Tibial artery (tissue), 4 donors: Measurements from ENCODE around the gene AK4.
"Not testable (repeated sequence)": the region's sequence is repeated elsewhere in the genome, so short reads cannot be mapped to it uniquely, and the experiment has no call there.

ENCODE experiments used
- DNase-seq, 2 donors: peaks; one replicate each; pipeline ENCODE4 v3.0.0-alpha.2; 2019
- H3K27ac ChIP-seq, 2 donors: fragments of 200-600 bp; sonication (generic) in 1 of 2; 1 replicate in 1 of 2; 2 replicates in 1 of 2; pipeline ENCODE4 v1.5.1; 2018 to 2019; ENCODE audit warnings: mild to moderate bottlenecking in 1 of 2
- H3K27me3 ChIP-seq, 2 donors: fragments of 200-600 bp; sonication (generic) in 1 of 2; one replicate each; pipeline versions ENCODE4 v1.5.1 to v1.6.0; 2016 to 2019
- H3K36me3 ChIP-seq, 3 donors: fragments of 200-600 bp; sonication (generic) in 2 of 3; one replicate each; pipeline ENCODE4 v1.5.1; 2016 to 2019; ENCODE audit warnings: mild to moderate bottlenecking in 2 of 3
- H3K4me1 ChIP-seq, 4 donors: fragments of 200-600 bp; sonication (generic) in 2 of 4; 1 replicate in 3 of 4; 2 replicates in 1 of 4; pipeline ENCODE4 v1.5.1; 2016 to 2019
- H3K4me3 ChIP-seq, 2 donors: fragments of 200-600 bp; sonication (generic) in 1 of 2; 1 replicate in 1 of 2; 2 replicates in 1 of 2; pipeline ENCODE4 v1.5.1; 2018 to 2019; ENCODE audit warnings: mild to moderate bottlenecking in 2 of 2
- H3K9me3 ChIP-seq, 3 donors: fragments of 200-600 bp; sonication (generic) in 1 of 3; one replicate each; pipeline ENCODE4 v1.5.1; 2016 to 2019
- intact Hi-C: fragments of 100-400 bp; cut with DNase I; formaldehyde crosslinking; loops from one replicate; pipeline ENCODE4 v1.15.0; 2023; ENCODE audit warnings: low total_unique reads
- TF ChIP-seq, protein P1 (sequence below), 2 experiments: fragments of 200-600 bp in 1 of 2; fragments of 450-650 bp in 1 of 2; IDR thresholded peaks; one replicate each; pipeline ENCODE4 v1.5.1; 2017 to 2019; ENCODE audit warnings: antibody characterized with exemption in 2 of 2, mild to moderate bottlenecking in 1 of 2, moderate library complexity in 1 of 2

Gene AK4

DNA sequence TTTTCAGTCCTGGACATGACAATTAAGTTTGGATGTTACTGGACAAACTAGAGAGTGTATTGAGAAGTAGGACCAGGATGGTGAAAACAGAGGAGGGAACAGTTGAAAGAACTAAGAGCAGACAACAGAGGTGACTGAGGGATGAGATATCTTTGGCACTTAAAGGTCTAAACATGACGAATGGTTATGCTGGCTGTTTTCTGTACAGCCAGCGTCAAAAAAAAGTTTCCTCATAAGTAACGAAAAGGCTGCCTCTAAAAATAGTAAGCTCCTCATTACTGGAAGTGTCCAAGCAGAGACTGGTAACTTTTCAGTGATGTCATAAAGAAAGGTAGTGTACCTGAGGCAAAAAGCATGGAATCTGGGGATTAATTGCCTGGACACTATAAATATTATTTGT lies 35.2 kb upstream of the AK4 start:
- no peaks in the 10 kb centered on the region for H3K9me3 ChIP-seq
- H3K27ac ChIP-seq: no peak overlapping the region
- no peak overlapping the region for H3K4me3 ChIP-seq
- intact Hi-C loops: no loop called here
- no peaks in the 10 kb centered on the region for H3K27me3 ChIP-seq
- no peak for DNase-seq
- H3K36me3 ChIP-seq: no peaks in the 10 kb centered on the region
- TF ChIP-seq, protein P1, sequence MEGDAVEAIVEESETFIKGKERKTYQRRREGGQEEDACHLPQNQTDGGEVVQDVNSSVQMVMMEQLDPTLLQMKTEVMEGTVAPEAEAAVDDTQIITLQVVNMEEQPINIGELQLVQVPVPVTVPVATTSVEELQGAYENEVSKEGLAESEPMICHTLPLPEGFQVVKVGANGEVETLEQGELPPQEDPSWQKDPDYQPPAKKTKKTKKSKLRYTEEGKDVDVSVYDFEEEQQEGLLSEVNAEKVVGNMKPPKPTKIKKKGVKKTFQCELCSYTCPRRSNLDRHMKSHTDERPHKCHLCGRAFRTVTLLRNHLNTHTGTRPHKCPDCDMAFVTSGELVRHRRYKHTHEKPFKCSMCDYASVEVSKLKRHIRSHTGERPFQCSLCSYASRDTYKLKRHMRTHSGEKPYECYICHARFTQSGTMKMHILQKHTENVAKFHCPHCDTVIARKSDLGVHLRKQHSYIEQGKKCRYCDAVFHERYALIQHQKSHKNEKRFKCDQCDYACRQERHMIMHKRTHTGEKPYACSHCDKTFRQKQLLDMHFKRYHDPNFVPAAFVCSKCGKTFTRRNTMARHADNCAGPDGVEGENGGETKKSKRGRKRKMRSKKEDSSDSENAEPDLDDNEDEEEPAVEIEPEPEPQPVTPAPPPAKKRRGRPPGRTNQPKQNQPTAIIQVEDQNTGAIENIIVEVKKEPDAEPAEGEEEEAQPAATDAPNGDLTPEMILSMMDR (IDR thresholded peaks at IDR 0.05): no peak
- peaks cover 0 to 19% (median 3%) of the 10 kb centered on the region in 4 donors for H3K4me1 ChIP-seq

DNA sequence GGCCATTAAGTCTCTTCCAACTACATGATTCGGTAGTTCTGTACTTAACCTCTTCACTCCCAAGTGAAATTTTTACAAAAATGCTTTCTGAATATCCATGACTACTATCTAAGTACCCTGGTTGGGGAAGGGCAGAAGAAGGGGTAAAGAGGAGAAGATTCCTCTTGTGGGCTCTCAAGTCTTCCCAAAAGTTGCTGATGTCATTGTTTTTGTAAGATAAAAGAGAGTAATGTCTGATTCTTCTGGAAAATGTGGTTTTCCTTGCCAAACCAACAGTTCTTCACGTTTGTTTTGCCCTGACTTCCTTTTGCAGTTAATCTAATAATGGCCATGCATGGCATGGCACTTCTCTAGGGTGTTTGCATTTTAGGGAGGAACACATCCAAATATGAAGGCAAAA lies 34.7 kb upstream of the AK4 start:
- intact Hi-C loops: no loop called here
- TF ChIP-seq, protein P1 (IDR thresholded peaks at IDR 0.05): no peak
- Histone ChIP-seq H3K4me3 (no peak overlapping the region), H3K27me3 (no peaks in the 10 kb centered on the region), H3K9me3 (no peaks in the 10 kb centered on the region), H3K27ac (no peak overlapping the region), H3K36me3 (no peaks in the 10 kb centered on the region), H3K4me1 (peaks cover 0 to 19% (median 3%) of the 10 kb centered on the region in 4 donors)
- no peak for DNase-seq

DNA sequence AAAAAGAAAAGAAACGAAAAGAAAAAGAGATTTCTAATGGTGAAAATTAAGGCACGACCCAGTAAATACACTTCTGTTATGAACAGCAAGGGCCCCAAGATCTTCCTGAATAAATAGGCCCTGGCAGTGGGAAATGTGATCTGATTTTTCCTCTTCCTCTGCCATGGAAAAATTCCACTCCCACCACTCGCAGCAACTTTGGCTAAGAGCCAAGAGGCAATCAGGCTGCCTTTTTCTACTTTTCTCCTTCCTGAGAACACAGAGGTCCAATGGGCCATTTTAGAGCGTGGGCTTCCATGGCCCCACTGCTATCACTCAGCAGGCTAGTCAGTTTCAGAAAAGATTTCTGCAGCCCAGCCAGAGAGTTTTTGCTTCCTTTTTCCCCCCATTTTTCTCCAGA lies 33.7 kb upstream of the AK4 start:
- Histone ChIP-seq H3K27ac (peak overlapping the region; percentile 23 to 44), H3K9me3 (no peaks in the 10 kb centered on the region), H3K36me3 (no peaks in the 10 kb centered on the region), H3K4me1 (peaks cover 0 to 19% (median 3%) of the 10 kb centered on the region in 4 donors), H3K27me3 (no peaks in the 10 kb centered on the region), H3K4me3 (no peak overlapping the region)
- TF ChIP-seq, protein P1 (IDR thresholded peaks at IDR 0.05): no peak
- intact Hi-C loops: no loop called here
- DNase-seq: no peak

DNA sequence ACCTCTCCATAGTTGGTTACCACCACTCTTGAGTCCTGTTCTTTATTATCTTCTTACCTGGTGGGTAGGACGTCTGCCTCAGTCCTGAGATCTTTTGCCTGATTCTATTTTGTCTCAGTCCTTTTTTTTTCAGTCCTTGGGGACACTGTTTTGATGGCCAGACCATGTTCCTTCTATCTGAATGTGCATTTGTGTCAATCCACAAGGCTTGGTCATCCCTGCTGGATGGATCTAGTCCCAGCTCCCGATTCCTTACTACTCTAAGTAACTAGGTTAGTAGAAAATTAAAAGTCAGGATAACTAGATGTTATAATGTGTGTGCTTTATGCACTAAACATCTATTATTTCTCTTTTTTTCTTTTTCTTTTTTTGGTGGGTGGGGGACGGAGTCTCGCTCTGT lies 28.1 kb upstream of the AK4 start:
- DNase-seq: no peak
- Histone ChIP-seq H3K27ac (no peak overlapping the region), H3K9me3 (no peaks in the 10 kb centered on the region), H3K27me3 (no peaks in the 10 kb centered on the region), H3K4me3 (no peak overlapping the region), H3K4me1 (peaks cover 0 to 8% (median 0%) of the 10 kb centered on the region in 4 donors), H3K36me3 (no peaks in the 10 kb centered on the region)
- TF ChIP-seq, protein P1 (IDR thresholded peaks at IDR 0.05): no peak
- intact Hi-C loops: no loop called here

DNA sequence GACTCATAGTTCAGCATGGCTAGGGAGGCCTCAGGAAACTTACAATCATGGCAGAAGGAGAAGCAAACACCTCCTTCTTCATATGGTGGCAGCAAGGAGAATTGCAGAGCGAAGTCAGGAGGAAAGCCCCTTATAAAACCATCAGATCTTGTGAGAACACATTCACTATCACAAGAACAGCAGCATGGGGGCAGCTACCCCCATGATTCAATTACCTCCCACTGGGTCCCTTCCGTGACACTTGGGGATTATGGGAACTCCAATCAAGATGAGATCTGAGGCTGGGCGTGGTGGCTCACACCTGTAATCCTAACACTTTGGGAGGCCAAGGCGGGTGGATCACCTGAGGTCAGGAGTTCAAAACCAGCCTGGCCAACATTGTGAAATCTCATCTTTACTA lies 18.9 kb upstream of the AK4 start:
- H3K4me3 ChIP-seq, H3K27ac ChIP-seq, H3K27me3 ChIP-seq, H3K4me1 ChIP-seq, DNase-seq, intact Hi-C loops, H3K36me3 ChIP-seq, H3K9me3 ChIP-seq: not testable (repeated sequence)

DNA sequence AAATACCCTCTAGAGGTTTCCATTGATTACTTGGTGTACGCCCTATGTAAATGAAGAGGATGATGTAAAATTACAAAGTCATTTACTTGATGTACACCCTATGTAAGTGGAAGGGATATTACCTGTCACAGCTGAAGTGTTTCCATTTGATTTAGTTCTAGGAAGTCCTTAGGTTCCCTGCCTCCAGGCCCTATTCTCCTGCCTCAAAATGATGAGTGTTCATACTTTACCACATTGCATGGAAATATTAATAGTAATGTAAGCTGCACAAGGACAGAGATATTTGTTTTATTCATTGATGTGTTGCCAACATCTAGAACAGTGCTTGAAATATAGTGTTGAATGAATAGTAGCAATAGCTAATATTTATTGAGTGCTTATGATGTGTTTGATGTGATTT lies 9.5 kb upstream of the AK4 start:
- Histone ChIP-seq H3K36me3 (no peaks in the 10 kb centered on the region), H3K27ac (no peak overlapping the region), H3K27me3 (no peaks in the 10 kb centered on the region), H3K4me1 (no peaks in the 10 kb centered on the region), H3K9me3 (no peaks in the 10 kb centered on the region), H3K4me3 (no peak overlapping the region)
- no peak for DNase-seq
- TF ChIP-seq, protein P1 (IDR thresholded peaks at IDR 0.05): no peak
- intact Hi-C loops: no loop called here

DNA sequence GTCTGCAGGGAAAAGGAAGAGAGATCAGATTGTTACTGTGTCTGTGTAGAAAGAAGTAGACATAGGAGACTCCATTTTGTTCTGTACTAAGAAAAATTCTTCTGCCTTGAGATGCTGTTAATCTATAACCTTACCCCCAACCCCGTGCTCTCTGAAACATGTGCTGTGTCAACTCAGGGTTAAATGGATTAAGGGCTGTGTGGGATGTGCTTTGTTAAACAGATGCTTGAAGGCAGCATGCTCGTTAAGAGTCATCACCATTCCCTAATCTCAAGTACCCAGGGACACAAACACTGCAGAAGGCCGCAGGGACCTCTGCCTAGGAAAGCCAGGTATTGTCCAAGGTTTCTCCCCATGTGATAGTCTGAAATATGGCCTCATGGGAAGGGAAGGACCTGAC lies 8.2 kb upstream of the AK4 start:
- not testable (repeated sequence) for H3K4me1 ChIP-seq, H3K27me3 ChIP-seq, H3K27ac ChIP-seq, H3K4me3 ChIP-seq, H3K9me3 ChIP-seq, H3K36me3 ChIP-seq, DNase-seq
- intact Hi-C loops: loop anchor here (10.0 kb wide), 1 partner anchor 55 kb away; no protein-coding TSS in a partner anchor
